GM06990 (cell line): ENCODE measurements around the gene ATP9A.

Experiments used
- DNase-seq: peaks from one replicate; pipeline ENCODE4 v3.0.0-alpha.2; 2011; ENCODE audit not compliant: insufficient read length; ENCODE audit errors: extremely low read depth
- H3K27me3 ChIP-seq: replicated peaks from 2 replicates; pipeline ENCODE4 v1.6.0; 2011; ENCODE audit warnings: low read length; ENCODE audit not compliant: control insufficient read depth, insufficient read depth
- H3K36me3 ChIP-seq: 2 replicates; pipeline ENCODE4 v1.5.1; 2011; ENCODE audit warnings: low read length; ENCODE audit not compliant: control insufficient read depth, insufficient read depth
- H3K4me3 ChIP-seq: replicated peaks from 2 replicates; pipeline ENCODE4 v1.5.1; 2011; ENCODE audit warnings: low read depth, mild to moderate bottlenecking, control low read depth, low read length
- CTCF ChIP-seq: IDR thresholded peaks from 2 replicates; pipeline ENCODE4 v1.5.1; 2011; ENCODE audit warnings: low read length, control low read depth, mild to moderate bottlenecking, inconsistent platforms; ENCODE audit not compliant: insufficient read depth, poor library complexity, severe bottlenecking

Gene ATP9A

GRCh38 chr20:51668515-51668914 is 99.7 kb downstream of the ATP9A start:
- TF ChIP-seq CTCF: no peak
- H3K27me3 ChIP-seq: no peaks in the 10 kb centered on the region
- DNase-seq: no peak
- no peaks in the 10 kb centered on the region for H3K36me3 ChIP-seq
- H3K4me3 ChIP-seq: no peak overlapping the region

GRCh38 chr20:51667491-51667890 is 100.7 kb downstream of the ATP9A start:
- no peak for TF ChIP-seq CTCF
- DNase-seq: no peak
- H3K27me3 ChIP-seq: no peaks in the 10 kb centered on the region
- H3K36me3 ChIP-seq: no peaks in the 10 kb centered on the region
- H3K4me3 ChIP-seq: no peak overlapping the region

GRCh38 chr20:51667002-51667408 is 101.2 kb downstream of the ATP9A start:
- Histone ChIP-seq H3K27me3 (no peaks in the 10 kb centered on the region), H3K4me3 (no peak overlapping the region), H3K36me3 (no peaks in the 10 kb centered on the region)
- DNase-seq: no peak
- TF ChIP-seq CTCF: no peak

- no peaks in the 10 kb centered on the region for H3K36me3 ChIP-seq
- H3K4me3 ChIP-seq: no peak overlapping the region
- TF ChIP-seq CTCF: no peak
- no peak for DNase-seq
- no peaks in the 10 kb centered on the region for H3K27me3 ChIP-seq
Measured at GRCh38 chr20:51666126-51666525, 102.1 kb downstream of the ATP9A start.

- no peak for TF ChIP-seq CTCF
- DNase-seq: no peak
Measured at GRCh38 chr20:51665543-51666118, 102.6 kb downstream of the ATP9A start.

More at GRCh38 chr20:51665543-51666118, 102.6 kb downstream of the ATP9A start:
- no peaks in the 10 kb centered on the region for H3K27me3 ChIP-seq
- no peak overlapping the region for H3K4me3 ChIP-seq
- H3K36me3 ChIP-seq: no peaks in the 10 kb centered on the region
